IPS-20b (cell line): ENCODE measurements around the gene TECTB.
"Not testable (repeated sequence)": the region's sequence is repeated elsewhere in the genome, so short reads cannot be mapped to it uniquely, and the experiment has no call there.

Experiments used
- H3K27ac ChIP-seq: one replicate; pipeline ENCODE4 v1.5.1; 2013; ENCODE audit warnings: low read length
- H3K27me3 ChIP-seq: 2 replicates; pipeline ENCODE4 v1.6.1; 2013; ENCODE audit warnings: mild to moderate bottlenecking, low read length, inconsistent platforms; ENCODE audit not compliant: insufficient read depth
- H3K36me3 ChIP-seq: 2 replicates; pipeline ENCODE4 v1.6.1; 2013; ENCODE audit warnings: low read depth, mild to moderate bottlenecking, inconsistent platforms, low read length, moderate library complexity; ENCODE audit not compliant: insufficient read depth
- H3K4me1 ChIP-seq: 2 replicates; pipeline ENCODE4 v1.6.1; 2013; ENCODE audit warnings: mild to moderate bottlenecking, control low read depth, inconsistent platforms, low read length, moderate library complexity; ENCODE audit not compliant: insufficient read depth
- H3K4me3 ChIP-seq: 2 replicates; pipeline ENCODE4 v1.5.1; 2013; ENCODE audit warnings: mild to moderate bottlenecking, low read length, inconsistent platforms
- H3K9ac ChIP-seq: 2 replicates; pipeline ENCODE4 v1.6.1; 2013; ENCODE audit warnings: low read depth, mild to moderate bottlenecking, inconsistent platforms, low read length, moderate library complexity
- H3K9me3 ChIP-seq: 2 replicates; pipeline ENCODE4 v1.6.1; 2013; ENCODE audit warnings: mild to moderate bottlenecking, low read depth, low read length, inconsistent platforms; ENCODE audit not compliant: insufficient read depth

The TECTB gene

DNA sequence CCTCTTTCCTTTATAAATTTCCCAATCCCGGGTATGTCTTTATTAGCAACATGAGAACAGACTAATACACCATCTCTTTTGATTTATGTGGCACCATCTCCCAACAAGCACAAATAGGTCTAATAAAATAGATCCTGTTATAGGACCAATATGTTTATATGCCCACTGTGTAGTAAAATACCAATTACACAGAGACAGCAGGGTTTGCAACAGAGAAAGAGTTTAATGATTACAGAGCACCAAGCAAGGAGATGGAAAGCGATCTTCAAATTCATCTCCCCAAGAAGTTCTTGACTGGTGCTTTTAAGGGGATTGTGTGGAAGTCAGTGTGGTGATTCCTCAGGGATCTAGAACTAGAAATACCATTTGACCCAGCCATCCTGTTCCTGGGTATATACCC, 33.5 kb upstream of the TECTB start:
- Histone ChIP-seq H3K27ac (no peak overlapping the region), H3K4me3 (no peak overlapping the region), H3K36me3 (no peaks in the 10 kb centered on the region), H3K9me3 (peaks cover 10% of the 10 kb centered on the region), H3K27me3 (no peaks in the 10 kb centered on the region), H3K4me1 (no peaks in the 10 kb centered on the region), H3K9ac (no peak overlapping the region)

GRCh38 chr10:112250555-112250954, 32.6 kb upstream of the TECTB start:
- no peak overlapping the region for H3K4me3 ChIP-seq
- H3K4me1 ChIP-seq: no peaks in the 10 kb centered on the region
- no peak overlapping the region for H3K27ac ChIP-seq
- H3K9me3 ChIP-seq: peaks cover 10% of the 10 kb centered on the region
- no peak overlapping the region for H3K9ac ChIP-seq
- H3K27me3 ChIP-seq: no peaks in the 10 kb centered on the region
- no peaks in the 10 kb centered on the region for H3K36me3 ChIP-seq

GRCh38 chr10:112251238-112251637, 32.0 kb upstream of the TECTB start:
- H3K27me3 ChIP-seq, H3K4me3 ChIP-seq, H3K27ac ChIP-seq, H3K9ac ChIP-seq, H3K36me3 ChIP-seq, H3K4me1 ChIP-seq: not testable (repeated sequence)
- H3K9me3 ChIP-seq: peaks cover 10% of the 10 kb centered on the region

DNA sequence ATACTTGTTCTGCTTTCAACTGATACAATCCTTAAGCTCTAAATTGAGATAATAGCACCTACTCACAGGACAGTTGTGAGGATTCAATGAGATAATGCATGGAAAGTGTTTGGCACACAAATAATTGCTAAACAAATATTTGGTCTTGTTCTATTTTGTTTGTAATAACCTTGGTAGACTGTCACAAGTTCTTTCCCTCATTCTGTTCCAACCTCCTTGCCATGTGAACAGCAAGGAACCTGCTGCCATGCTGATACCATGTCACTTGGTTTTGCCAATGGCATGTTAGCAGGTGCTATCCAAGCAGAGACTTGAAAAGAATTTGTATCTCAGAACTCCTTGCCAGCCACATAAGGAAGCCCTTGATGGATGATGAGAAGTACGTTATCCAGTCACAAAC, 24.8 kb upstream of the TECTB start:
- Histone ChIP-seq H3K36me3 (no peaks in the 10 kb centered on the region), H3K4me3 (no peak overlapping the region), H3K27me3 (no peaks in the 10 kb centered on the region), H3K9me3 (no peaks in the 10 kb centered on the region), H3K9ac (no peak overlapping the region), H3K27ac (no peak overlapping the region), H3K4me1 (no peaks in the 10 kb centered on the region)

DNA sequence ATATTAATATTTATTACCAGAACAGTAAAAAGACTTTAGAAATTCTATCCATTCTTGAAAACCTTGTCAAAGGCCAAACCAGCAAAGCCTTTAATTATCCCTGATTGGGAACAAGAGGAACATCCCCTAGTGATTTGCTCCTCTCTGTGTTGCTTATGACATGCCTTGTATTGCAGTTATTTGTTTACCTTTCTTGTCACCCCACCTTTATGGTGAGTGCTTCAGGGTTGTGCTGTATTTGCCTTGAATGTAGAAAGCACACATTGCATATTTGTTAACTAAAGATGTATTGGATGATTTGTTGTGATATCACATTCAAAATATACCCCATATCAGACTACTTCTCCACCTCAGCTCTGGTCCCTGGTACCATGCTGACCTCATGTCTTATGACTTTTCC, 23.5 kb upstream of the TECTB start:
- no peaks in the 10 kb centered on the region for H3K9me3 ChIP-seq
- no peak overlapping the region for H3K4me3 ChIP-seq
- no peak overlapping the region for H3K27ac ChIP-seq
- H3K27me3 ChIP-seq: no peaks in the 10 kb centered on the region
- no peak overlapping the region for H3K9ac ChIP-seq
- H3K4me1 ChIP-seq: no peaks in the 10 kb centered on the region
- no peaks in the 10 kb centered on the region for H3K36me3 ChIP-seq

- Histone ChIP-seq H3K27me3 (no peaks in the 10 kb centered on the region), H3K36me3 (no peaks in the 10 kb centered on the region), H3K4me1 (no peaks in the 10 kb centered on the region), H3K27ac (no peak overlapping the region), H3K9ac (no peak overlapping the region), H3K9me3 (no peaks in the 10 kb centered on the region), H3K4me3 (no peak overlapping the region)
Measured at GRCh38 chr10:112260831-112261230, 22.4 kb upstream of the TECTB start.

DNA sequence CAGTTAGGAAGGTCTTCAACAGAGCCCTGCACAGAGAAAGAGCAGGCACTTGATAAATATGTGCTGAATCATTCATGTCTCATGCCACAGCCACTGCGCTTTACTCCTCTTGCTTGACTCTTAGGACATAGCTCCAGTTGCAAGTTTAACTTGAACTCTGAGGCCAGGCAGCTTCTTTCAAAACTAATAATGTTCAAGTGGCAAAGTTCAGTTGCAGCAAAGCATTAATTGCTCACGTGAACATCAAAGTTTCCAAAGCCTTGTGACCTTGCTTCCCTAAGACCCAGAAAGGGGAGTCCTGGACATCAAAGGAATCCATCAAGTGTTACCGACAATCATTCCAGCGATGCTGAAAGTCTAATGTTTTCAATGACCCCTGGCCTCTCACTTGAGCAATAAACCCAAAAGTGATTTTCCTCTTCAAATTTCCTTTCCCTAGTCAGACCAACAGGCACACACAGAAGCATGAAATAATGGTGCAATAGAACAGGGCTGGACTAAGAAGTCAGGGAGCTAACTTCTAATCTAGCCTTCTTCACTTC, 21.8 kb upstream of the TECTB start:
- no peaks in the 10 kb centered on the region for H3K27me3 ChIP-seq
- no peaks in the 10 kb centered on the region for H3K36me3 ChIP-seq
- H3K4me3 ChIP-seq: no peak overlapping the region
- H3K27ac ChIP-seq: no peak overlapping the region
- no peak overlapping the region for H3K9ac ChIP-seq
- no peaks in the 10 kb centered on the region for H3K9me3 ChIP-seq
- no peaks in the 10 kb centered on the region for H3K4me1 ChIP-seq

DNA sequence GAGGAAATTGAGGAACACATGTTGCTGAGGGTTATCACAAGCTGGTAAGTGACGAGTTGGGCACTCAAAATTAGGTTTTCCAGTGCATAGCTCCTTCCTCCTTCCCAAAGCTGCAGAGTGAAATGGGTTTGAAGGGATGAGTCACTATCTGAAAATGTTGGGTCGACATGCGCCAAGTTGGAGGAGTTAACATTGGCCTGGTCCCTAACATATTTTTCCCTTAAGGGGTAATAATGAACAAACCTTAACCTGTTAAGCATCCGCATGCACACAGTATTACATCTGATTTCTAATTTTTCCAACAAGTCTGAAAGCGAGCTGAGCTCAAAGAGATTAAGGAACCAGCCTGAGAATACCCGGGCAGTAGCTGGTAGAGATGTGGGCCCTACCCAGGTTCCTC, 20.7 kb upstream of the TECTB start:
- no peaks in the 10 kb centered on the region for H3K9me3 ChIP-seq
- H3K4me3 ChIP-seq: no peak overlapping the region
- H3K27ac ChIP-seq: no peak overlapping the region
- H3K27me3 ChIP-seq: no peaks in the 10 kb centered on the region
- no peak overlapping the region for H3K9ac ChIP-seq
- no peaks in the 10 kb centered on the region for H3K4me1 ChIP-seq
- no peaks in the 10 kb centered on the region for H3K36me3 ChIP-seq

DNA sequence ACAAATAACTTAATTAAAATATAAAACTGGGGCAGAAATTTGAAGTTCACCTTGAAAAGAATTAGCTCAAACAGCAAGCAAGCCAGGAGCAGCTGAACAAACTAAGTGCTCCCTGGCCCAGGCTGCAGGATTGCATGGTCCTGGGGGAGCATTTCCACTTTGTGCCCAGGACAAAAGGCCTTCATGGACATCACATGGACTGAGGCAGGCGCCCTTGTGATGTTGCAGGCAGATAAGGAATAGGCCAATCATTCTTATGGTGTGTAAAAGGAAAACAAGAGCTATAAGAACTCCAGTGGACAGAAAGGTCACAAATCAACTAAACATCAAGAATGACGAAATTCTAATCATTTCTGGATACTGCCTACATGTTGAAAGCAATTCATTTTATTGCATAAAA, 17.5 kb upstream of the TECTB start:
- Histone ChIP-seq H3K9ac (no peak overlapping the region), H3K27ac (no peak overlapping the region), H3K4me1 (no peaks in the 10 kb centered on the region), H3K9me3 (no peaks in the 10 kb centered on the region), H3K36me3 (no peaks in the 10 kb centered on the region), H3K27me3 (no peaks in the 10 kb centered on the region), H3K4me3 (no peak overlapping the region)

- Histone ChIP-seq H3K9me3 (no peaks in the 10 kb centered on the region), H3K36me3 (no peaks in the 10 kb centered on the region), H3K9ac (no peak overlapping the region), H3K4me3 (no peak overlapping the region), H3K27me3 (no peaks in the 10 kb centered on the region), H3K27ac (no peak overlapping the region), H3K4me1 (no peaks in the 10 kb centered on the region)
Measured at GRCh38 chr10:112269266-112269665, 13.9 kb upstream of the TECTB start.

GRCh38 chr10:112271982-112272381, 11.2 kb upstream of the TECTB start:
- H3K36me3 ChIP-seq: no peaks in the 10 kb centered on the region
- H3K27ac ChIP-seq: no peak overlapping the region
- H3K4me3 ChIP-seq: no peak overlapping the region
- no peaks in the 10 kb centered on the region for H3K4me1 ChIP-seq
- no peak overlapping the region for H3K9ac ChIP-seq
- H3K9me3 ChIP-seq: no peaks in the 10 kb centered on the region
- no peaks in the 10 kb centered on the region for H3K27me3 ChIP-seq

DNA sequence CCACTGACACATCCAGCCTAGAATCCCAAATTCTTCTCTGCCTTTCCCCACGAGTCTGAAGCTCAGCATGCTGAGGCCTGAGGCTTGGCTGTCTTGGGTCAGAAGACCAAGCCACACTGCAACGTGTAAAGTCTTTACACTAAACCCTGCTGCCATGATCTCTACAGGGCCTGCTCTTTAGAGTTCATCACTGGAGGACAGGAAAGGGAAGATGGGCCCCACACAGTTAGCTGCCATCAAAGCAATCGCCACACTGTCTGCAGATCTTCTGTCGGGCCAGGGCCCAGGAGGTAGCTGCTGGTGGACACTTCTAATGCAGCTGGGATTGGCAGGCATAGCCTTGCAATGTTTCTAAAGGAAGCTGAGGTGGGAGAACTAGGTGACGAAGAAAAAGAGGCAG, 8.4 kb upstream of the TECTB start:
- H3K9me3 ChIP-seq: no peaks in the 10 kb centered on the region
- H3K27me3 ChIP-seq: no peaks in the 10 kb centered on the region
- H3K9ac ChIP-seq: no peak overlapping the region

More for the DNA sequence above, 8.4 kb upstream of the TECTB start:
- Histone ChIP-seq H3K4me3 (no peak overlapping the region), H3K27ac (no peak overlapping the region), H3K36me3 (no peaks in the 10 kb centered on the region), H3K4me1 (peaks cover 12% of the 10 kb centered on the region)
